HG02884 (cell line): Measurements from ENCODE around the gene TPRG1.

Experiments used
- ATAC-seq: cut with Tn5 transposase; IDR thresholded peaks from one replicate; pipeline ENCODE4 v1.9.1; 2021; ENCODE audit warnings: mild to moderate bottlenecking, moderate library complexity; ENCODE audit not compliant: unreplicated experiment

Gene TPRG1

DNA sequence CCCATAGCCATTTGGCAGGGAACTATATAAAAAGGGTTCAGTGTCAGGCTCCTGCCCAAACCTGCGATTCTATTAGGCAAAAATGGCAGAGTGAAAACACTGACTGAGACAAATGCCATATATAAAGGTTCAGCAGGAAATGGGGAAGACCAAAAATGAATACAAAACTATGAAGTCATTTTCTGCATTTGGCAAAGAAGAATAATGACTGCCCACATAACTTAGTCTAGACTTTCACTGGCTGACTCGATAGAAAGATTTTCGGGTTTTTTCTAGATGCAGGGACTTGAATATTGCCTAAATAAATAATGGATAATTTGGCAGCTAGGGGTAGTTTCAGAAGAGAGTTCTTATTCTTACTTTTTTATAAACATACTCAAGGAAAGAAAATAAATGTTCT is 178.0 kb downstream of the TPRG1 start:
- ATAC-seq: no peak

DNA sequence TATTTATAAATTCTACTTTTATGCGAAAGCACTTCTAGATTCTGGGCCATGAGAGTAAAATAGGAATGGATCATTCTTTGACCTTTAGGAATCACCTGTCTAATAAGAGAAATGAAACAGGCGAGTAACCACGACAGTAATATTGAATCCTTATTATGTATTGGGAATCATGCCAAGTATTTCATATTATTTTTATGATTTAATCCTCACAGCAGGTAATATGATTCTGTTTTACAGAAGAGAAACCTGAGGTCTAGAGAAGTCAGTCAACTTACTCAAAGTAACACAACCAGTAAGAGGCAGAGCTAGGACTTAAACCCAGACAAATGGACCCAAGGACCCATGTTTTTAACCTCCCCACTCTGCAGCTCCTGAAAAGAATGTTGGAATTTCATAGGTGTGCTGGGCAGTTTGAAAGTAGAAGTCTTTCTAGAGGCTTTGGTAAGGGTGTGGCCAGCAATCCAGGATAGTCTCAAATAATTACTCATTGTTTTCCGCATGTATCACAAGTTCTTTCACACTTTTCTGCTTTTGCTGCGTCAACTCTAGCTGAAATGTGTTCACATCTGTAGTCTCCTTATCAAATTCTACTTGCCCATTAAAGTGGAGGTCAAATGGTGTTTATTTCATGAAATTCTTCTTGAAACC is 181.7 kb downstream of the TPRG1 start:
- no peak for ATAC-seq

DNA sequence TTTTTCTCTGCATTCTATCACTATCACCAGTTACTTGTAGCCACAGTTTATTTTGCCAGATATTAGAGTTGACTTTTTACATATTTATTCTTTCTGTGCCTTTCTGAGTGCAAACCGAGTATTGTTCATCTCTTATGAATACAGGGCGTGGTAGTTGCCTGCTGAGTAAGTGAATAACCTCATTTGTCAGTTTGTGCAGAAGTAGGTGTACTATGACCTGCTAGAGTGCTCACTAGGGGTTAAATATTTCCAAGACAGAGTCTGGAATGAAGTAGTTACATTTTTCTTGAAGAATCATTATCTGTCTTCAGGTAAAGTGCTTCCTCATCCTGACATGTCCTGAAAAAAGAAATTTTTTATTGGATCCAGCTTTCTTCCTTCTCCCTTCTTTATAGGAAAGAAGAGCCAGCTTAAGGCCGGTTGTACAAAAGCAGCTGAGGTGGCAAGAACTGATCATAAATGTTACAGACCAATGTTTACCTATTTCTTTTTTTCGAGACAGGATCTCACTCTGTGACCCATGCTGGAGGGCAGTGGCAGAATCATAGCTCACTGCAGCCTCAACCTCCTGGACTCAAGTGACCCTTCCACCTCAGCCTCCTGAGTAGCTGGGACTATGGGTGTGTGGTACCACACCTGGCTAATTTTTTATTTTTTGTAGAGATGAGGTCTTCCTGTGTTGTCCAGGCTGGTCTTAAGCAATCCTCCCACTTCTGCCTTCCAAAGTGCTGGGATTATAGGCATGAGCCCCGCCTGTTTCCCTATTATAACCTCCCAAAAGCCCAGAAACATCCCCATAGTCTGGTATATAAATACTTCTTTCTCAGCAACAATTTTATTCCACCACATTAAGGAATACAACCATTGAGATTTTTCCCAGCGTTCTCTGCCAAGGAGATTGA is 182.5 kb downstream of the TPRG1 start:
- ATAC-seq: no peak

DNA sequence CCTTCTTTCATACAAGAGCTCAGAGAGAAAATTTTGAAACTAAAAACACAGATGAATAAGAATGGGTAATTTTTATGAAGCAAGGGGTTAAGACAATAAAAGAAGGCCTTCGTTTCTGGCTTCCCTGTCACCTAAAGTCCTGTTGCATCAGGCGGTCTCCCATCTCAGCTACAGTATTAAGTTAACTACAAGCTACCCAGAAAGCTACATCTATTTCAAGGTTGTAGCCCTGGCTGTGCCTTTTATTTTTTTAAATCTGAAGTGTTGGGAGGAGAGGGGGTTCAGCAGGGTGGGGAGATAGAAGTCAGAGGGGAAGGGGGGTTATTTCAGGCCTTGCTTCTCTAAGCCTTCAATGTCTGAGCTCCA is 183.3 kb downstream of the TPRG1 start:
- no peak for ATAC-seq

DNA sequence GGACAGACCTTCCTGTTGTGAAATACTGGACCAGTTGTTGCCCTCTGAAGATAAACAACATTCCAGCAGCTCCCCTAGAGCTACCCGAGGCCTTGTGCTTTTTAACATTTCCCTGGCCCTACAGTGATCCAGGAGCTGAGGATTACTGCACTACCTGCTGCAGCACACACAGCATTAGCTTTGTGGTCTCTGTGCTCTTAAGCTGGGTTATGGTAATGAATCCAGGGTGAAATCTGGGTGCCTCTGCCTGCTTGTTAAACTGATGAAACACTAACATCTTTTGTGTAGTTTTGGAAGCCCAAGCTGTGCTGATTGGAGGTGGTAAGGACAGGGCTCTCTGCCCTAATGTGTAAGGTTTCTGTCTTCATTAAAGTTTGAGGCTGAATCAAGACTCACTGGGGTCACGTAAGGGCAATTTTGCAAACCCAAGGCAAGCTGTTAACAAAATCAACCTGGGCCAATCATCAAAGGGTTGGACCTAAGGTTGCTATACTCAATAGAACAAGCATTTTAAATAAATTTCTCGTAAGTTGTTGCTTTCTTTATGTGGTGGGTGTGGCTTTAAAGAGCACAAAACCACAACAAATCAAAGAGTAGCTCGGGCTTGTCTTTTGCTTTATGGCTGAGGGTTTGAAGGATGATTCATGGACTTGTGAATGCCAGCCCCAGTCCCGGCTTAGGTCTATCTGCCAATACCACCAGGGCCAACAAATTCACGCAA is 183.9 kb downstream of the TPRG1 start:
- ATAC-seq: no peak

DNA sequence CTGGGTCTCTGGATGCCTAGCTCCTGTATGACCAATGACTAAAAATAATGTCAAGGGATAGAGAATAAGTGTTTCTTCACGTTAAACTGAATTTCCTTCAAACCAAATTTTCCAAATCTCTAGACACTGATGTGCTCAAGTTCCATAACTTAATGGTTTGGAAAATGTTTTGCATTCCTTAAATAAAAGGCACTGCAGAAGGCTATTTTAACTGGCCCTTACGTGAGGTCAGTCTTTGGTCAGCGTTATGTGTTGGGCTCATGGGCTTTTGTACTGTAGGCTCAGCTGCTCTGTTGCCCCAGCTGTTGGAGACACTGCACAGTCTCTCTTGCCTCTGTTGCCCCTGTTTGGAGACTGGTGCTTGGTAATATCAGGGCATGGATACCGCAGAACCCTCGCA is 188.5 kb downstream of the TPRG1 start:
- ATAC-seq: no peak

DNA sequence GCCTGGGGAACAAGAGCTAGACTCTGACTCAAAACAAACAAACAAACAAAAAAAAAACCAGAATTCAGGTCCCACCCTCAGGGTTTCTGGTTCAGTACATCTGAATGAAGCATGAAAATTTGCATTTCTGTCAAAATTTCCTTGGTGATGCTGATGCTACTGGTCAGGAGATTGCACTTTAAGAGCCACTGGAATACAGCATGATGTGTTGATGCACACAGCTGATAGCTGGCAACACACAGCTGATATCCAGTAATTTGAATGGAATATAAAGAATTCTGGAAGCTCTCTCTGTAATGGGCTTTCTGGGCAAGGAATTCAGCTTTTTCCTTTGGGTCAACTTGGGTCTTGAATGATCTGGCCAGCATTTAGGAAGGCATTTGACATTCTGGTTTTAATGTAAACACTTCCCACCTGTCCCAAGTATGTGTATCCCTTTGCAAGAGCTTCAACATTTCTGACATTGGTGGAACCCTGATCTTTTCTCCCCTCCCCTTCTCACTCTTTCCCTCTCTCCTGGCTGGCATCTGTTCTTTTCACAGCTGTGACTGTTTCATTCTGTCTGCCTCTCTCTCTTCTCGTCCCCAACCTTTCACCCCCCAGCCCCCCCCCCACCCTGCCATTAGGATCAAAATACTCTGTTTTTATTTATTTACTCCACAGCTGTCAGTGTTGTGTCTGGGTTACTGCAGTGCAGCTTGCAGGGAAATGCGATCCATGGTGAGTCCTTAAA is 189.5 kb downstream of the TPRG1 start:
- no peak for ATAC-seq

DNA sequence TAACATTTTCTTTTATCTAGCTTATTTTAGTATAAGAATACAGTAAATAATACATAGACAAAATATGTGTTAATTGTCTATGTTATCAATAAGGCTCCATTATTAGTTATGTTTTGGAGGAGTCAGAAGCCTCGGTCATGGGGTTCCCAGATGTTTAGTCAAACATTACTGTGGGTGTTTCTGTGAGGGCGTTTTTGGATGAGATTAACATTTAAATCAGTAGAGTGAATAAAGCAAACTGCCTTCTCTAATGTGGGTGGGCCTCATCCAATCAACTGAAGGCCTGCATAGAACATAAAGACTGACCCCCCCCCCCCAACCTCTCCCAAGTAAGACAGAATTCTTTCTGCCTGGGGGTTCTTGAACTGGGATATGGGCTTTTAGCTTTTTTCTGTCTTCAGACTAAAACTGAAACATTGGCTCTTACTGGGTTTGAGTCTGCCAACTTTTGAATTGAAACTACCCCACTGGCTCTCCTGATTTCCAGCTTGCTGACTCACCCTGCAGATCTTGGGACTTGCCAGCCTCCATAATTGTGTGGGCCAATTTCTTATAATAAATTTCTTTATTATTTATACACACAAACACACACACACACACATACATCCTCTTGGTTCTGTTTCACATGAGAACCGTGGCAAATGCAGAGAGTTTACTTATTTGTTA is 192.0 kb downstream of the TPRG1 start:
- no peak for ATAC-seq

DNA sequence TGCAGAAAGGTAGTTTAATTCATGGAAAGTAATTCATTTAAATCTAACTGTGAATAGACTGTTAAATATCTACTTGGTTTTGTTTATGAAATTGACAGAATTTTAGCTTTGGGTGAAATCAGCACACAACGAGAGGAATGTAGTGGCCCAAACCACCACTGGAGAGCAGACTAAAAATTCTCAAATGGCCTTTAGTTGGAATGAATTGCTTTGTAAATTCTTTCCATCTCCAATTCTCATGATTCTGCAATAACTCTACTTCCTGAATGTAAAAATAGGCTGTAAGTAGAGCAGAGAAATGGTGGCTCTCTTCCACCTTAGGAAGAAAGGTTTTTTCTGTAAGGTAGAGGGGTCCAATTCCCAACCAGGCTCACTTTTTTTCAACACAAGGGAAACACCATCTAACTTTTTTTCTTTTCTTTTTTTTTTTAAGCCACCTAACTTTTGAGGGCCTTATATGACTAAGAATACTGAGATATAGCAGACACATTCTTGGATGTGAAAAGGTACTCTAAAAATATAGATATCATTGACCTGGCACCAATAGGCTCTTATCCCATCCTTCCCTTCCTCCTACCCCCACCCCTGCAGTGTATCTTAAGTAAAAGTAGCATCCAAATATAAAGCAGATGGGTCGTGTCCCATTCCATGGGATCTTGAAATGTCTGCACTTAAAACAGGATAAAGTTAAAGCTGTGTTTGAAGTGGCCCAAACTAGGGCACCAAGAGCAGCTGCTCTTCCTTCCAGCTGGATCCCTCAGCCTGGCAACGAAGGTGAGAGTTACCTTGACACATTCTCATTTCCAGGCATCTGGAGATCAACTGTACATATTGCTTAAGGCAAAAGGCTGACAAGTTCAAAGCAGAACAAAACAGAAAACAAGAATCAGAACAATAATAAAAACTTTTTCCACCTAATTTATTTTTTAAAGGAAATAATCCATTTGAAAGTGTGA is 194.1 kb downstream of the TPRG1 start:
- no peak for ATAC-seq

DNA sequence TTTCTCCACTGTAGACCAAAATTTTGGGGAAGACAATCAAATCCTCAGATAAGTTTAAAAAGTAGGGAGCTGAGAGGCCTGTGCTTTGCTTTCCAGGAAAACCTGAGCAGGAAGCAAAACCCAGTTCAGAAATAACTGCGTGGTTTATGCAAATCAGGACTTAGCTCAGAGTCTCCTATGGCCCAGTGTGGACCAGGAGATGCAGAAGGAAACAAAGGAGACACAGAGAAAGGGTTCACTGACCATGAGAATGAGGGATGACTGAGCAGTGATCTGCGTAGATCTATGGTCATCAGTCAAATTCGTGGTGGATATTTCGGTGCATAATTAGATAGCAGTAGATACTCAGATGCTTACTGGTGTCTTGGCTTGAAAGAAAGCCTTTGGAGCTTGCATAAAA is 196.6 kb downstream of the TPRG1 start:
- no peak for ATAC-seq

DNA sequence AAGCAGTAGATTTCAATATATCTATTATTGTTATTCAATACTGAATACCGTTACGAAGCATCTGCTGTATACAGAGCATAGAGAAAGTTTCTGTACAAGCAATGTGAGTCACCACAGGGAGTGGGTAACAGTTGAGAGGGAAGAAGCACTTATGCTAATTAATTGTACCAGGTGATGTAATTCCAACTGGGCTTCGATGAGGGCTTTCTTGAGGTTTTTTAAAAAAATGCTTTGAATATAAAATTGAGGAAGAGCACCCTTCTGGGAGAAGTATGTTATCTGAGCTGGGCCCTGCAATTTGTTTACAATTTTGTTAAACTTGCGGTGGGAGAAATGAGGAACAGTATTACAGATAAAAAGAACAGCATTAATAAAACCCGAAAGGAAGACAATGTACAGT is 197.9 kb downstream of the TPRG1 start:
- no peak for ATAC-seq

DNA sequence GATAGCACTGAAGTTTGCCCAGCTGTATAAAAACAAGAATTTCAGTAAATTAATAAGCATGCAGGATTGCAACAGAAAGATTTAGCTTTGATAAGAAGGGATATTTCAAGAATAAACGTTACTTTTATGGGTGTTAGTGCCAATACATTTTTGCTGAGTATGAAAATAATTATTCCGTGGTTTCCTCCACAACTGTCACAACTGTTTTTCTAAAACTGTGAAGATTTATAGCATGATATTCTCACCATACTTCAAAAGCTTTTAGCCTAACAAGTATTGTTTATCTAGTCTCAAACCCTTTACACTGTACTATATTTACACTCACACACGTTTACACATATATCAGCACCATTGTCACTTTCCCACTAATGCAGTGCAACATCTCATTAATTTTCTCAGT is 200.5 kb downstream of the TPRG1 start:
- ATAC-seq: no peak
